ENCODE measurements around the gene ALOX15B.

The ALOX15B gene

GRCh38 chr17:8080208-8080798, 41.4 kb downstream of the ALOX15B start:
- no peak for DNase-seq (ENCODE audit: low read depth)

- no peak for DNase-seq (ENCODE audit: low read depth)
Observed at GRCh38 chr17:8080799-8081219, 42.0 kb downstream of the ALOX15B start.

- no peak for DNase-seq (ENCODE audit: low read depth)
Observed at GRCh38 chr17:8081876-8082275, 43.0 kb downstream of the ALOX15B start.

- DNase-seq (ENCODE audit: low read depth), result no peak
Observed at GRCh38 chr17:8082292-8082691, 43.4 kb downstream of the ALOX15B start.

- DNase-seq (ENCODE audit: low read depth), result no peak
Observed at GRCh38 chr17:8084250-8084649, 45.4 kb downstream of the ALOX15B start.

- DNase-seq (ENCODE audit: low read depth), result no peak
Observed at GRCh38 chr17:8087075-8087951, 48.5 kb downstream of the ALOX15B start, which contains the start of gene ALOX12B. Gene ALOX12B, minus strand, starts transcription at chr17:8087716. Its CDS starts 274 bp downstream, at chr17:8087442.

- no peak for DNase-seq (ENCODE audit: low read depth)
Observed at GRCh38 chr17:8087952-8088230, 49.0 kb downstream of the ALOX15B start.

GRCh38 chr17:8089728-8090127, 50.9 kb downstream of the ALOX15B start:
- no peak for DNase-seq (ENCODE audit: low read depth)

- DNase-seq (ENCODE audit: low read depth), result no peak
Observed at GRCh38 chr17:8091033-8091687, 52.3 kb downstream of the ALOX15B start.

GRCh38 chr17:8095361-8095760, 56.5 kb downstream of the ALOX15B start:
- DNase-seq (ENCODE audit: low read depth), result no peak

- no peak for DNase-seq (ENCODE audit: low read depth)
Observed at GRCh38 chr17:8096541-8096940, 57.7 kb downstream of the ALOX15B start.

All from activated T-helper 9 cell treated with anti-CD3 and anti-CD28 coated beads, Interleukin-2, amount 50 U/mL, for 16 hours (primary cell).